ENCODE data around the gene ELOVL2. TPM values are rescaled to one million over a fixed set of nuclear protein-coding genes. Genes with fewer than 3 reads are reported as not detected.

The ELOVL2 gene
- total RNA-seq, 1 experiment from 2014 or later: 12.7 TPM

GRCh38 chr6:10999994-11000393 lies 44.1 kb downstream of the ELOVL2 start:
- Histone ChIP-seq H3K9me3 (ENCODE audit: low read depth, low read length, poor library complexity, severe bottlenecking) (no peaks in the 10 kb centered on the region), H3K4me3 (ENCODE audit: low read depth, low read length, poor library complexity, severe bottlenecking) (no peak overlapping the region), H3K4me1 (ENCODE audit: insufficient read depth, low read length, poor library complexity, severe bottlenecking) (no peaks in the 10 kb centered on the region), H3K27ac (ENCODE audit: low read depth, low read length, poor library complexity, severe bottlenecking) (no peak overlapping the region), H3K27me3 (replicated peaks; ENCODE audit: insufficient read depth, low read depth, low read length, poor library complexity) (no peaks in the 10 kb centered on the region), H3K36me3 (ENCODE audit: insufficient read depth, low read length, poor library complexity, severe bottlenecking) (no peaks in the 10 kb centered on the region)
- intact Hi-C loops (cut with micrococcal nuclease; ENCODE audit: unreplicated experiment): no loop called here
- TF ChIP-seq, protein P1, sequence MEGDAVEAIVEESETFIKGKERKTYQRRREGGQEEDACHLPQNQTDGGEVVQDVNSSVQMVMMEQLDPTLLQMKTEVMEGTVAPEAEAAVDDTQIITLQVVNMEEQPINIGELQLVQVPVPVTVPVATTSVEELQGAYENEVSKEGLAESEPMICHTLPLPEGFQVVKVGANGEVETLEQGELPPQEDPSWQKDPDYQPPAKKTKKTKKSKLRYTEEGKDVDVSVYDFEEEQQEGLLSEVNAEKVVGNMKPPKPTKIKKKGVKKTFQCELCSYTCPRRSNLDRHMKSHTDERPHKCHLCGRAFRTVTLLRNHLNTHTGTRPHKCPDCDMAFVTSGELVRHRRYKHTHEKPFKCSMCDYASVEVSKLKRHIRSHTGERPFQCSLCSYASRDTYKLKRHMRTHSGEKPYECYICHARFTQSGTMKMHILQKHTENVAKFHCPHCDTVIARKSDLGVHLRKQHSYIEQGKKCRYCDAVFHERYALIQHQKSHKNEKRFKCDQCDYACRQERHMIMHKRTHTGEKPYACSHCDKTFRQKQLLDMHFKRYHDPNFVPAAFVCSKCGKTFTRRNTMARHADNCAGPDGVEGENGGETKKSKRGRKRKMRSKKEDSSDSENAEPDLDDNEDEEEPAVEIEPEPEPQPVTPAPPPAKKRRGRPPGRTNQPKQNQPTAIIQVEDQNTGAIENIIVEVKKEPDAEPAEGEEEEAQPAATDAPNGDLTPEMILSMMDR (conservative IDR thresholded peaks at IDR 0.05; ENCODE audit: low read depth, low read length): no peak
- TF ChIP-seq EZH2 (IDR thresholded peaks at IDR 0.05; ENCODE audit: borderline replicate concordance, low read depth, low read length, poor library complexity, severe bottlenecking): no peak
- DNase-seq (ENCODE audit: low spot score): no peak
- ChIA-PET POLR2A (ENCODE audit: low non-redundant PET) (no interaction called here), CTCF (no interaction called here)
- BruUV-seq (replicated peaks): no TSS peak

DNA sequence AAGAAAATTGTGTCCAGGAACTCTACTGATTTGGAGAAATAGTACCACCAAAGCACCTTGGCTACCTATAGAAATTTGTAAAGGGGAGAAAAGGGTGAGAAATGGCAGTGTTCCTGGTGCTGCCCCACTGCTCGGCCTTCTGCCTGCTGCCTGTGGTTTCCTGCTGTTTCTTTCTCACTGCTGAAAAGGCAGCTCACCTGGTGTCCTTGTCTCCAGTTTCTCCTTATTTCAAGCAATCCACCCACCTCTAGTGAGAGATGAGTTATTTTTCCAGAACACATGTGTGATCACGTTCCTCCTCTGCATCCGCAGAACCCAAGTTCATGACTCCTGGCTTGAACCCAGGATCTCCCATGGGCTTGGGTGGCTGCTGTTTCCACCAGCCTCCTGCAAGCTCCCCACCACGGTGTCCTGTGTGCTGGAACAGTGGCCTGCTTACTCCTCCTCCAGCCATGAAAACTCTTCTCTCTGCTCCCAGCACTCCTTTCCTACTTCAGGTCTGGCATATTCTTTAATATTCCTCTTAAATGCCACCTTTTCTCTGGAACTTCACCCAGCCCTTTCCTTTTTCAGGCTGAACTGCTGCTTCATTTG lies 48.9 kb downstream of the ELOVL2 start:
- no peak overlapping the region for H3K27ac ChIP-seq (ENCODE audit: low read depth, low read length, poor library complexity, severe bottlenecking)
- DNase-seq (ENCODE audit: low spot score): no peak
- TF ChIP-seq EZH2 (IDR thresholded peaks at IDR 0.05; ENCODE audit: borderline replicate concordance, low read depth, low read length, poor library complexity, severe bottlenecking): no peak
- TF ChIP-seq, protein P1 (conservative IDR thresholded peaks at IDR 0.05; ENCODE audit: low read depth, low read length): no peak
- no TSS peak for BruUV-seq (replicated peaks)
- intact Hi-C loops (cut with micrococcal nuclease; ENCODE audit: unreplicated experiment): no loop called here
- CTCF ChIA-PET: no interaction called here
- H3K4me1 ChIP-seq (ENCODE audit: insufficient read depth, low read length, poor library complexity, severe bottlenecking): no peaks in the 10 kb centered on the region
- no peaks in the 10 kb centered on the region for H3K27me3 ChIP-seq (replicated peaks; ENCODE audit: insufficient read depth, low read depth, low read length, poor library complexity)
- POLR2A ChIA-PET (ENCODE audit: low non-redundant PET): no interaction called here
- no peaks in the 10 kb centered on the region for H3K36me3 ChIP-seq (ENCODE audit: insufficient read depth, low read length, poor library complexity, severe bottlenecking)
- H3K9me3 ChIP-seq (ENCODE audit: low read depth, low read length, poor library complexity, severe bottlenecking): no peaks in the 10 kb centered on the region
- no peak overlapping the region for H3K4me3 ChIP-seq (ENCODE audit: low read depth, low read length, poor library complexity, severe bottlenecking)

GRCh38 chr6:10993896-10994295 lies 50.2 kb downstream of the ELOVL2 start:
- Histone ChIP-seq H3K27me3 (replicated peaks; ENCODE audit: insufficient read depth, low read depth, low read length, poor library complexity) (no peaks in the 10 kb centered on the region), H3K27ac (ENCODE audit: low read depth, low read length, poor library complexity, severe bottlenecking) (no peak overlapping the region), H3K9me3 (ENCODE audit: low read depth, low read length, poor library complexity, severe bottlenecking) (no peaks in the 10 kb centered on the region), H3K4me1 (ENCODE audit: insufficient read depth, low read length, poor library complexity, severe bottlenecking) (no peaks in the 10 kb centered on the region), H3K36me3 (ENCODE audit: insufficient read depth, low read length, poor library complexity, severe bottlenecking) (no peaks in the 10 kb centered on the region), H3K4me3 (ENCODE audit: low read depth, low read length, poor library complexity, severe bottlenecking) (no peak overlapping the region)
- CTCF ChIA-PET: no interaction called here
- intact Hi-C loops (cut with micrococcal nuclease; ENCODE audit: unreplicated experiment): no loop called here
- POLR2A ChIA-PET (ENCODE audit: low non-redundant PET): interaction anchor here (1.2 kb wide), 1 partner anchor 24 kb away, joined by 3 read pairs; no protein-coding TSS in a partner anchor
- no peak for DNase-seq (ENCODE audit: low spot score)
- TF ChIP-seq EZH2 (IDR thresholded peaks at IDR 0.05; ENCODE audit: borderline replicate concordance, low read depth, low read length, poor library complexity, severe bottlenecking): no peak
- TF ChIP-seq, protein P1 (conservative IDR thresholded peaks at IDR 0.05; ENCODE audit: low read depth, low read length): no peak
- no TSS peak for BruUV-seq (replicated peaks)
